Fibroblast of peridontal ligament (primary cell): ENCODE measurements around the gene AGXT.

ENCODE experiments used
- DNase-seq: peaks from one replicate; pipeline ENCODE4 v3.0.0-alpha.2; 2010; ENCODE audit errors: extremely low read depth

AGXT gene

GRCh38 chr2:240915526-240916341, 47.1 kb downstream of the AGXT start:
- DNase-seq = no peak

- peak; percentile 86 for DNase-seq
These were observed 48.0 kb downstream of the AGXT start for GRCh38 chr2:240916571-240917008.

- no peak for DNase-seq
These were observed 48.5 kb downstream of the AGXT start for GRCh38 chr2:240917009-240917683.

- DNase-seq = no peak
These were observed 49.1 kb downstream of the AGXT start for GRCh38 chr2:240917684-240918257.

GRCh38 chr2:240918258-240919091, 49.9 kb downstream of the AGXT start:
- no peak for DNase-seq

- no peak for DNase-seq
These were observed 50.6 kb downstream of the AGXT start for GRCh38 chr2:240919161-240919781.

- DNase-seq = no peak
These were observed 51.5 kb downstream of the AGXT start for GRCh38 chr2:240919786-240920782.

GRCh38 chr2:240920783-240921231, 52.2 kb downstream of the AGXT start:
- peak; percentile 20 for DNase-seq

GRCh38 chr2:240921311-240921994, 52.8 kb downstream of the AGXT start:
- DNase-seq = peak; percentile 96

- DNase-seq = no peak
These were observed 53.3 kb downstream of the AGXT start for GRCh38 chr2:240921995-240922244.

- no peak for DNase-seq
These were observed 53.8 kb downstream of the AGXT start for GRCh38 chr2:240922245-240922981.

GRCh38 chr2:240922982-240923537, 54.4 kb downstream of the AGXT start:
- DNase-seq = no peak

- DNase-seq = no peak
These were observed 56.6 kb downstream of the AGXT start for GRCh38 chr2:240925191-240925567.

GRCh38 chr2:240925568-240926515, 57.2 kb downstream of the AGXT start:
- no peak for DNase-seq

GRCh38 chr2:240926516-240927389, 58.1 kb downstream of the AGXT start:
- no peak for DNase-seq

GRCh38 chr2:240927390-240927781, 58.8 kb downstream of the AGXT start:
- no peak for DNase-seq
